ENCODE results near the gene FNBP1L. TPM values are rescaled to one million over a fixed set of nuclear protein-coding genes. Genes with fewer than 3 reads are reported as not detected.

Gene FNBP1L
- total and polyA plus RNA-seq, 10 of the 15 experiments (the other 5 are each of a cell fraction or from before 2014, with no cell fraction given) = 0.02 to 0.12 (median 0.07) TPM; not detected in 4

- no peak for TF ChIP-seq TCF7 (IDR thresholded peaks at IDR 0.05; ENCODE audit: borderline replicate concordance)
- no peak for TF ChIP-seq CHD1 (IDR thresholded peaks at IDR 0.05; ENCODE audit: low read depth, low read length)
- no peak for TF ChIP-seq CREM (IDR thresholded peaks at IDR 0.05; ENCODE audit: low read depth)
- no peak for TF ChIP-seq POU2F2 (IDR thresholded peaks at IDR 0.05; ENCODE audit: borderline replicate concordance, low read depth, low read length)
- no peak for TF ChIP-seq KDM1A (IDR thresholded peaks at IDR 0.05; ENCODE audit: borderline replicate concordance)
- no peak for TF ChIP-seq CBFB (IDR thresholded peaks at IDR 0.05; ENCODE audit: low read depth)
- TF ChIP-seq SUPT20H (IDR thresholded peaks at IDR 0.05; ENCODE audit: borderline replicate concordance, control insufficient read depth, low read depth, low read length) = no peak
- TF ChIP-seq BMI1 (IDR thresholded peaks at IDR 0.05; ENCODE audit: borderline replicate concordance) = no peak
- no peak for TF ChIP-seq EP300 (IDR thresholded peaks at IDR 0.05; ENCODE audit: borderline replicate concordance in 1 of 2, control insufficient read depth in 1 of 2, low read depth in 2 of 2, low read length in 2 of 2)
- TF ChIP-seq LARP7 (IDR thresholded peaks at IDR 0.05) = no peak
- TF ChIP-seq FOXM1 (IDR thresholded peaks at IDR 0.05; ENCODE audit: low read depth, low read length) = no peak
- no peak for TF ChIP-seq SREBF2 (IDR thresholded peaks at IDR 0.05; ENCODE audit: low read length)
- no peak for TF ChIP-seq SMAD5 (IDR thresholded peaks at IDR 0.05; ENCODE audit: low read depth)
- TF ChIP-seq ZNF592 (IDR thresholded peaks at IDR 0.05) = no peak
- no peak for TF ChIP-seq RAD51 (IDR thresholded peaks at IDR 0.05)
- Histone ChIP-seq H3K4me1 (ENCODE audit: control insufficient read depth, insufficient read depth, low read length) (no peaks in the 10 kb centered on the region), H3K36me3 (ENCODE audit: control insufficient read depth in 2 of 2, insufficient read depth in 2 of 2, low read length in 1 of 2) (no peaks in the 10 kb centered on the region), H3K79me2 (ENCODE audit: control insufficient read depth, insufficient read depth, low read length) (no peaks in the 10 kb centered on the region), H3K9me3 (replicated peaks; ENCODE audit: control insufficient read depth, insufficient read depth, low read length) (peaks cover 4% of the 10 kb centered on the region; the same call in 1 of the 3 replicates), H3K4me2 (ENCODE audit: control insufficient read depth, insufficient read depth) (no peak overlapping the region), H3K4me3 (no peak overlapping the region), H4K20me1 (ENCODE audit: control insufficient read depth, insufficient read depth) (no peaks in the 10 kb centered on the region), H3K9ac (ENCODE audit: control insufficient read depth, insufficient read depth, low read length) (no peak overlapping the region), H3K27me3 (replicated peaks in 1 of 2; ENCODE audit: control insufficient read depth in 2 of 2, insufficient read depth in 2 of 2, low read length in 1 of 2) (no peaks in the 10 kb centered on the region; a peak in 1 of 4 replicates), H2AFZ (ENCODE audit: control insufficient read depth, low read depth, low read length) (no peak overlapping the region), H3K27ac (ENCODE audit: control insufficient read depth, insufficient read depth) (no peak overlapping the region)
- 17% methylated on average over 2 of the region's 2 CpGs for WGBS (ENCODE audit: insufficient coverage, insufficient replicate concordance, low lambda C conversion rate, missing lambda C conversion rate)
- POLR2A ChIA-PET = no interaction called here
- intact Hi-C loops (cut with micrococcal nuclease; ENCODE audit: unreplicated experiment) = no loop called here
- RAD21 ChIA-PET (ENCODE audit: unreplicated experiment) = no interaction called here
- DNase-seq (ENCODE audit: low read depth, low spot score) (no peak), ATAC-seq (no peak), FAIRE-seq (no peak)
- SMC1A ChIA-PET (ENCODE audit: uncharacterized antibody, unreplicated experiment) = interaction anchor here (0.8 to 1.2 kb wide), 2 partner anchors 12 to 78 kb away, joined by 3 read pairs; no protein-coding TSS in a partner anchor
- in situ Hi-C loops (cut with MboI) = no loop called here
- BruUV-seq (replicated peaks) = no TSS peak
- CTCF ChIA-PET = no interaction called here
Measured at GRCh38 chr1:93474321-93474720, 26.4 kb downstream of the FNBP1L start.

Data from GM12878 (cell line).